Measurements from ENCODE around the gene VAV1.
A peak's percentile ranks its signal among the peaks of the same experiment; 100 is the strongest.

VAV1 gene

GRCh38 chr19:6856749-6857372, 84.4 kb downstream of the VAV1 start:
- no peak overlapping the region for H3K27ac ChIP-seq (ENCODE audit: extremely low read depth, low read depth, low read length)
- POLR2A ChIA-PET: interaction anchor here (0.7 kb wide), 1 partner anchor 324 kb away, joined by 5 read pairs; no protein-coding TSS in a partner anchor

GRCh38 chr19:6861683-6862286, 89.3 kb downstream of the VAV1 start:
- no peak for TF ChIP-seq OVOL3 (tag by site-specific recombination; IDR thresholded peaks at IDR 0.05)
- TF ChIP-seq ZNF561 (tag by site-specific recombination; IDR thresholded peaks at IDR 0.05; ENCODE audit: borderline replicate concordance): no peak
- no peak for TF ChIP-seq ZNF529 (tag by site-specific recombination; IDR thresholded peaks at IDR 0.05; ENCODE audit: insufficient replicate concordance)
- TF ChIP-seq GLIS2 (tag by site-specific recombination; IDR thresholded peaks at IDR 0.05): no peak
- TF ChIP-seq CTCF (tag by site-specific recombination; IDR thresholded peaks at IDR 0.05): no peak
- no peak for TF ChIP-seq TSHZ1 (tag by site-specific recombination; IDR thresholded peaks at IDR 0.05; ENCODE audit: borderline replicate concordance)
- no peak for TF ChIP-seq ZBTB44 (tag by site-specific recombination; IDR thresholded peaks at IDR 0.05)
- no peak for TF ChIP-seq GFI1B (tag by site-specific recombination; IDR thresholded peaks at IDR 0.05)
- POLR2A ChIA-PET: no interaction called here
- Histone ChIP-seq H3K4me3 (ENCODE audit: low read depth, low read length) (no peak overlapping the region), H3K36me3 (ENCODE audit: control insufficient read depth in 2 of 2, insufficient read depth in 1 of 2, low read length in 2 of 2) (no peaks in the 10 kb centered on the region), H3K9me3 (ENCODE audit: control insufficient read depth, insufficient read depth, low read depth, low read length) (no peaks in the 10 kb centered on the region), H3K4me1 (ENCODE audit: control insufficient read depth, insufficient read depth, low read length) (no peaks in the 10 kb centered on the region), H3K27ac (ENCODE audit: extremely low read depth, low read depth, low read length) (no peak overlapping the region)
- CTCF ChIA-PET: interaction anchor here (0.6 to 5.2 kb wide), 16 partner anchors 9 to 808 kb away, joined by 3 to 49 read pairs (median 5); partner anchors contain the start of genes GPR108 and TRIP10

More at GRCh38 chr19:6856749-6857372, 84.4 kb downstream of the VAV1 start:
- no peaks in the 10 kb centered on the region for H3K36me3 ChIP-seq (ENCODE audit: control insufficient read depth in 2 of 2, insufficient read depth in 1 of 2, low read length in 2 of 2)
- H3K9me3 ChIP-seq (ENCODE audit: control insufficient read depth, insufficient read depth, low read depth, low read length): no peaks in the 10 kb centered on the region
- CTCF ChIA-PET: interaction anchor here (0.6 to 1.3 kb wide), 2 partner anchors 114 to 119 kb away, joined by 3 to 4 read pairs; no protein-coding TSS in a partner anchor
- no peak overlapping the region for H3K4me3 ChIP-seq (ENCODE audit: low read depth, low read length)
- no peaks in the 10 kb centered on the region for H3K4me1 ChIP-seq (ENCODE audit: control insufficient read depth, insufficient read depth, low read length)
- TF ChIP-seq ZNF146 (tag by site-specific recombination; IDR thresholded peaks at IDR 0.05) (no peak), TSHZ1 (tag by site-specific recombination; IDR thresholded peaks at IDR 0.05; ENCODE audit: borderline replicate concordance) (no peak), ZNF10 (tag by site-specific recombination; IDR thresholded peaks at IDR 0.05) (no peak), EGR2 (tag by site-specific recombination; IDR thresholded peaks at IDR 0.05; ENCODE audit: low read depth) (peak; percentile 81), BCL11A (tag by site-specific recombination; IDR thresholded peaks at IDR 0.05; ENCODE audit: low read depth) (no peak), ZNF362 (tag by site-specific recombination; IDR thresholded peaks at IDR 0.05) (no peak), ZNF324 (tag by site-specific recombination; IDR thresholded peaks at IDR 0.05) (no peak), ZNF623 (tag by site-specific recombination; IDR thresholded peaks at IDR 0.05) (peak; percentile 93), ZNF138 (tag by site-specific recombination; IDR thresholded peaks at IDR 0.05; ENCODE audit: borderline replicate concordance) (no peak), ZNF514 (tag by site-specific recombination; IDR thresholded peaks at IDR 0.05) (no peak), ZFHX2 (tag by site-specific recombination; conservative IDR thresholded peaks at IDR 0.05) (peak; percentile 42; the same call in 1 of the 2 replicates), HOXD13 (CRISPR knock-in tag; IDR thresholded peaks at IDR 0.05; ENCODE audit: borderline replicate concordance) (no peak), ZNF19 (tag by site-specific recombination; IDR thresholded peaks at IDR 0.05; ENCODE audit: low read depth) (no peak)

Measured in HEK293 (cell line).